DOHH2 (cell line): ENCODE measurements around the gene MYD88.

Experiments used
- H3F3A ChIP-seq: fragments of 200-600 bp; sonication (generic), shearing (Covaris generic); 2 replicates; pipeline ENCODE4 v1.6.0; 2016; ENCODE audit warnings: antibody characterized with exemption, mild to moderate bottlenecking; ENCODE audit not compliant: control insufficient read depth, insufficient read depth
- H3K27ac ChIP-seq: fragments of 200-600 bp; sonication (generic); 2 replicates; pipeline ENCODE4 v1.5.1; 2014; ENCODE audit warnings: low read depth, mild to moderate bottlenecking, low read length, moderate library complexity
- H3K27me3 ChIP-seq: fragments of 200-600 bp; sonication (generic); 2 replicates; pipeline ENCODE4 v1.6.1; 2014; ENCODE audit warnings: mild to moderate bottlenecking, low read length, mixed read lengths; ENCODE audit not compliant: control insufficient read depth
- H3K36me3 ChIP-seq: fragments of 200-600 bp; sonication (generic); 2 replicates; pipeline ENCODE4 v1.6.1; 2014; ENCODE audit warnings: mild to moderate bottlenecking, low read length, moderate library complexity, mixed read lengths; ENCODE audit not compliant: control insufficient read depth
- H3K4me1 ChIP-seq: fragments of 200-600 bp; sonication (generic); 2 replicates; pipeline ENCODE4 v1.6.1; 2014; ENCODE audit warnings: mild to moderate bottlenecking, low read length, mixed read lengths; ENCODE audit not compliant: control insufficient read depth
- H3K4me2 ChIP-seq: fragments of 200-600 bp; sonication (generic); 2 replicates; pipeline ENCODE4 v1.6.0; 2014; ENCODE audit warnings: mild to moderate bottlenecking, low read length, moderate library complexity
- H3K4me3 ChIP-seq: fragments of 200-600 bp; sonication (generic); 2 replicates; pipeline ENCODE4 v1.5.1; 2014; ENCODE audit warnings: mild to moderate bottlenecking, low read length, mixed read lengths
- H3K79me2 ChIP-seq: fragments of 200-600 bp; sonication (generic); 2 replicates; pipeline ENCODE4 v1.6.1; 2014; ENCODE audit warnings: mild to moderate bottlenecking, low read length, mixed read lengths; ENCODE audit not compliant: control insufficient read depth
- H3K9me2 ChIP-seq: fragments of 200-600 bp; sonication (generic); replicated peaks from 2 replicates; pipeline ENCODE4 v1.6.1; 2014; ENCODE audit warnings: mild to moderate bottlenecking, low read length, mixed read lengths; ENCODE audit not compliant: control insufficient read depth
- H3K9me3 ChIP-seq: fragments of 200-600 bp; sonication (generic); 2 replicates; pipeline ENCODE4 v1.6.1; 2014; ENCODE audit warnings: antibody characterized with exemption, low read length, mixed read lengths; ENCODE audit not compliant: control insufficient read depth, insufficient read depth
- H4K20me1 ChIP-seq: fragments of 200-600 bp; sonication (generic); 2 replicates; pipeline ENCODE4 v1.6.0; 2014; ENCODE audit warnings: low read depth, mild to moderate bottlenecking, antibody characterized with exemption, low read length, moderate library complexity; ENCODE audit not compliant: control insufficient read depth, insufficient read depth
- EZH2phosphoT487 ChIP-seq: fragments of 200-600 bp; sonication (generic); IDR thresholded peaks from 2 replicates; pipeline ENCODE4 v1.6.1; 2017; ENCODE audit warnings: borderline replicate concordance, mild to moderate bottlenecking, antibody characterized with exemption, low read length, moderate library complexity, mixed read lengths
- TF ChIP-seq, protein P1 (sequence below): fragments of 200-600 bp; sonication (generic); IDR thresholded peaks from one replicate; pipeline ENCODE4 v1.5.1; 2014; ENCODE audit warnings: antibody characterized with exemption, mild to moderate bottlenecking, low read depth, low read length; ENCODE audit not compliant: poor library complexity, severe bottlenecking

Gene MYD88

DNA sequence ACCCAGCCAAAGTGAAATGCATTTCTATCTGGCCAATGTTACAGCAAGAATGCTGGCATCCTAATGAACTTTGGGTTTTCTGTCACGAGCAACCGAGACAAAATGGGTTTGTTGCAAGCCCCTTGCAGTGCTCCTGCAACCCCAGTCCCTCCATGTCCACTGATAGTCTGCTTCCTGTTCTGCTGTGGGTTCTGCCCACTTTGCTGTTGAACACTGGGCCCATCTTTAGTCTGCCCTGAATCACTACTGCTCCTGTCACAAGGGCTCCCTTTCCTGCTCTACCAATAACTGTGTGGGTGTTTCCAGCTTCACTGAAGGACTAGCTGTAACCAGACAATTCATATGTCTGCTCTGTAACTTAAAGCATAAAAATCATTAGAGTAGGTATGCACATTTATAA lies 14.1 kb downstream of the MYD88 start:
- Histone ChIP-seq H3K4me3 (no peak overlapping the region), H3K79me2 (no peaks in the 10 kb centered on the region), H4K20me1 (no peaks in the 10 kb centered on the region), H3K4me1 (peaks cover 37% of the 10 kb centered on the region), H3K27me3 (0 out of 2 replicates have a peak, but pooled peaks cover 2% of the 10 kb centered on the region), H3K36me3 (no peaks in the 10 kb centered on the region), H3K9me2 (no peaks in the 10 kb centered on the region), H3K9me3 (peaks cover 1% of the 10 kb centered on the region; the same call in 1 of the 2 replicates), H3F3A (peaks cover 9% of the 10 kb centered on the region; the same call in 1 of the 2 replicates), H3K4me2 (no peak overlapping the region), H3K27ac (no peak overlapping the region)
- no peak for TF ChIP-seq EZH2phosphoT487
- TF ChIP-seq, protein P1, sequence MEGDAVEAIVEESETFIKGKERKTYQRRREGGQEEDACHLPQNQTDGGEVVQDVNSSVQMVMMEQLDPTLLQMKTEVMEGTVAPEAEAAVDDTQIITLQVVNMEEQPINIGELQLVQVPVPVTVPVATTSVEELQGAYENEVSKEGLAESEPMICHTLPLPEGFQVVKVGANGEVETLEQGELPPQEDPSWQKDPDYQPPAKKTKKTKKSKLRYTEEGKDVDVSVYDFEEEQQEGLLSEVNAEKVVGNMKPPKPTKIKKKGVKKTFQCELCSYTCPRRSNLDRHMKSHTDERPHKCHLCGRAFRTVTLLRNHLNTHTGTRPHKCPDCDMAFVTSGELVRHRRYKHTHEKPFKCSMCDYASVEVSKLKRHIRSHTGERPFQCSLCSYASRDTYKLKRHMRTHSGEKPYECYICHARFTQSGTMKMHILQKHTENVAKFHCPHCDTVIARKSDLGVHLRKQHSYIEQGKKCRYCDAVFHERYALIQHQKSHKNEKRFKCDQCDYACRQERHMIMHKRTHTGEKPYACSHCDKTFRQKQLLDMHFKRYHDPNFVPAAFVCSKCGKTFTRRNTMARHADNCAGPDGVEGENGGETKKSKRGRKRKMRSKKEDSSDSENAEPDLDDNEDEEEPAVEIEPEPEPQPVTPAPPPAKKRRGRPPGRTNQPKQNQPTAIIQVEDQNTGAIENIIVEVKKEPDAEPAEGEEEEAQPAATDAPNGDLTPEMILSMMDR: no peak

GRCh38 chr3:38153221-38153620 lies 14.8 kb downstream of the MYD88 start:
- Histone ChIP-seq H3K9me3 (no peaks in the 10 kb centered on the region), H3K9me2 (no peaks in the 10 kb centered on the region), H4K20me1 (no peaks in the 10 kb centered on the region), H3K27ac (no peak overlapping the region), H3K4me2 (no peak overlapping the region), H3K4me3 (no peak overlapping the region), H3F3A (peaks cover 9% of the 10 kb centered on the region; the same call in 1 of the 2 replicates), H3K79me2 (no peaks in the 10 kb centered on the region), H3K36me3 (no peaks in the 10 kb centered on the region), H3K27me3 (0 out of 2 replicates have a peak, but pooled peaks cover 2% of the 10 kb centered on the region), H3K4me1 (peaks cover 31% of the 10 kb centered on the region)
- TF ChIP-seq EZH2phosphoT487: no peak
- TF ChIP-seq, protein P1: no peak

DNA sequence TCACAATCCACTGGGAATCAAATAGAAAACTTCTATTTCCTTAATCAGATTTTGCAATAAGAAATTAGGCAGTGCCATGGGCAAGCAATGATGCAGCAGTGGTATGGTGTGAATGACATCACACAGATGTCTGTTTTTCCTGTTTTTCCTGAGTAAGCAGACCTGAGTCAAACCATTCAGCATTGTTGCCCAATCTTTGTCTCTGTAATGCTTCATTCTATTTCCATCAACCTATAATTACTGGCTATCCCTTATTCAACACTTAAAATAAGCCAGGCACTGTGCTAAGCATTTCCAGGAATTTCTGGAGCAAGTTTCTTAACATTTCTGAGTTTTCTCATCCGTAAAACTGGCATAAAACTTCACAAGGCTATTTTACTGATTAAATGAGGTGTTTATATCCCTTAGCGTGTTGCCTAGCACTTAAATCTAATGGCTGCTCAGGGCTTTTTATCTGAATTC lies 15.6 kb downstream of the MYD88 start:
- Histone ChIP-seq H4K20me1 (no peaks in the 10 kb centered on the region), H3F3A (peaks cover 8% of the 10 kb centered on the region; the same call in 1 of the 2 replicates), H3K9me3 (no peaks in the 10 kb centered on the region), H3K36me3 (no peaks in the 10 kb centered on the region), H3K27me3 (0 out of 2 replicates have a peak, but pooled peaks cover 2% of the 10 kb centered on the region), H3K4me3 (no peak overlapping the region), H3K4me2 (no peak overlapping the region), H3K9me2 (no peaks in the 10 kb centered on the region), H3K4me1 (peaks cover 24% of the 10 kb centered on the region), H3K27ac (no peak overlapping the region), H3K79me2 (no peaks in the 10 kb centered on the region)
- TF ChIP-seq, protein P1: no peak
- no peak for TF ChIP-seq EZH2phosphoT487
